ENCODE measurements around the gene LRRC45.
A peak's percentile ranks its signal among the peaks of the same experiment; 100 is the strongest.

Gene LRRC45

DNA sequence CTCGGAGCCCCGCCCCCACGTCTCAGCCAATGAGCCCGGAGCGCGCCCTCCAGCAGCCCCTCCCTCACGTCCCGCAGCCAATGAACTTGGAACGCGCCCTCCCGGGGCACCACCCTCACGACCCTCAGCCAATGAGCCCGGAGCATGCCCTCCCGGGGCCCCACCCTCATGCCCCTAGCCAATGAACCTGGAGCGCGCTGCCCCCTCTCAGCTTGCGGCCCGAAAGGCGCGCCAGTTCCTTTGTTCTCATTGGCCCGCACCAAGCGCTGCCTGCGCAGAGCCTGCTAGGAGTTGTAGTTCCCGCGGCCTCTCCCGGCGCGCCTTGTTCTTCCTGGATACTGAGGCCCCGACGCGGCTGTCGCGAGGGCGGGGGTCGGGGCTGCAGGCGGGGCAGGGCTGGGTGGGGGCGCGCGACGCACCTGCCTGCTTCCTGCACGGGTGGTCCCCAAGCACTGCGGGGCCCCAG lies at the start of gene LRRC45:
LRRC45 (plus strand) TSS at position 325 of the 466 bp plus-strand sequence. CDS start 339 bp downstream, outside the sequence.
- Mint-ChIP-seq H3K9me3 (no peaks in the 10 kb centered on the region), H3K4me3 (peak within 1 kb of the TSS; percentile 82 to 89 (median 89)), H3K36me3 (ENCODE audit: low read depth) (peaks cover 4% of the 10 kb centered on the region), H3K4me1 (peaks cover 15% of the 10 kb centered on the region), H3K27me3 (ENCODE audit: low read depth) (peaks cover 4% of the 10 kb centered on the region), H3K27ac (peak within 1 kb of the TSS in 1 of 3 experiments; percentile 49)
- TF ChIP-seq, protein P1, sequence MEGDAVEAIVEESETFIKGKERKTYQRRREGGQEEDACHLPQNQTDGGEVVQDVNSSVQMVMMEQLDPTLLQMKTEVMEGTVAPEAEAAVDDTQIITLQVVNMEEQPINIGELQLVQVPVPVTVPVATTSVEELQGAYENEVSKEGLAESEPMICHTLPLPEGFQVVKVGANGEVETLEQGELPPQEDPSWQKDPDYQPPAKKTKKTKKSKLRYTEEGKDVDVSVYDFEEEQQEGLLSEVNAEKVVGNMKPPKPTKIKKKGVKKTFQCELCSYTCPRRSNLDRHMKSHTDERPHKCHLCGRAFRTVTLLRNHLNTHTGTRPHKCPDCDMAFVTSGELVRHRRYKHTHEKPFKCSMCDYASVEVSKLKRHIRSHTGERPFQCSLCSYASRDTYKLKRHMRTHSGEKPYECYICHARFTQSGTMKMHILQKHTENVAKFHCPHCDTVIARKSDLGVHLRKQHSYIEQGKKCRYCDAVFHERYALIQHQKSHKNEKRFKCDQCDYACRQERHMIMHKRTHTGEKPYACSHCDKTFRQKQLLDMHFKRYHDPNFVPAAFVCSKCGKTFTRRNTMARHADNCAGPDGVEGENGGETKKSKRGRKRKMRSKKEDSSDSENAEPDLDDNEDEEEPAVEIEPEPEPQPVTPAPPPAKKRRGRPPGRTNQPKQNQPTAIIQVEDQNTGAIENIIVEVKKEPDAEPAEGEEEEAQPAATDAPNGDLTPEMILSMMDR (IDR thresholded peaks at IDR 0.05; ENCODE audit: unreplicated experiment in 3 of 3): no peak

DNA sequence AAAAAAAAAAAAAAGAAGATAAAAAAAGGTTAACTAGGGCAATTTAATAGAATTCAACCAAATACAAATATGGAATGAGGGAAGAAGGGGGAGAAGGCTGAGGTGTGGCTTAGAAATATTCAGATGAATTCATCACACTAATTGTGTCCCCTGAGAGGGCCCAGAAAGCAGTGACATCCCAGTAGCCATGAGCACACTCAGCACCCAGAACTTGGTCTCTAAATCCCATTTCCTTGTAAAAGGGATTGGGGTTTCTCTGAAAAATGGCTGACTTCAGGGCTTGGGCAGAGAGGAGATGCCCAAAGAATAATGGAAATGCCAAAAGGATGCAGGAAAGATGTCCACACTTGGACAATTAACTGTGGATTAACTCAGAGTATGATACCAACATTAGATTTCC lies 49.7 kb upstream of the LRRC45 start:
- Mint-ChIP-seq H3K9me3 (peaks cover 14% of the 10 kb centered on the region), H3K4me1 (peaks cover 5% of the 10 kb centered on the region), H3K27ac (no peak overlapping the region), H3K36me3 (ENCODE audit: low read depth) (peaks cover 4% of the 10 kb centered on the region), H3K27me3 (ENCODE audit: low read depth) (no peaks in the 10 kb centered on the region), H3K4me3 (no peak overlapping the region)
- TF ChIP-seq, protein P1 (IDR thresholded peaks at IDR 0.05; ENCODE audit: unreplicated experiment in 3 of 3): no peak

DNA sequence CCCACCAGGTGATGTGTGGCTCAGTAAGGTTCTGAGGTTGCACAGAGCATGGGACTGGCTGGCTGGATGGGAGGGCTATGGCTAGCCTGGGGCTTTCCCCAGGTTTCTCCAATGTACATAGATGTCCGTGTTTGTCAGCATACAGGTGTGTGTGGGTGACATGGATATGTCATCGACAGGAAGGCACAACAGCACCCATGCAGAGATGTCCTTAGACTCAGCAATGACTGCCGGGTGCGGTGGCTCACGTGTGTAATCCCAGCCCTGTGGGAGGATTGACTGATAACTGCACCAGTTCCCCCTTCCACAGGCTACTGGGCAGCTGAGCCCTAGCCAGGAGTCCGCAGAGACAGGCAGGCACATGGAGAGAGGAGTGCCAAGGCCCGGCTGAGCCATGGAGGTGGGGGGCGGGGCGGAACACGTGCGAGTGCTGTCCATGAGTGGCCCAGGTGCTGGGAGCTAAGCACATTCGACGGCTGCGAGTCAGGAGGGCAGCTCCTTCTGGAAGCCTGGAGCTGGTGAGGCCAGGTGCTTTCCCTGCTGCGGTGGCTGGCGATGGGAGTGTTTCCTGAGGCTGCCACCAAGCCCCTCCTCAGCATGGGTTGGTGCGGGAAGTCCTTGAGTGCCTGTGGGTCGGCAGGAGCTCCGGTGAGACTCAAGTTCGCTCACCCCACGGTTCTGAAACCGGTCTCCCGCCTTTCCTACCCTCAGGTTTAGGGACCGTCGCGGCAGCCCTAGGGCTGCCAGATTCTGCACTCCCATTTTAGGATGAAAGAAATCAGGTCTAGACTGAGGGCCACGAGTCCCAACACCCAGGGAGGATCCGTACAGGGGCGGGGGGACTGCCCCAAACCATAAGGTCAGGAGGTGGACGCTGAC lies 46.5 kb upstream of the LRRC45 start:
- peak overlapping the region; percentile 83 to 99 (median 88) for H3K27ac Mint-ChIP-seq
- H3K27me3 Mint-ChIP-seq (ENCODE audit: low read depth): no peaks in the 10 kb centered on the region
- TF ChIP-seq, protein P1 (IDR thresholded peaks at IDR 0.05; ENCODE audit: unreplicated experiment in 3 of 3): no peak
- H3K4me1 Mint-ChIP-seq: peaks cover 16% of the 10 kb centered on the region
- peak overlapping the region; percentile 96 to 97 (median 96) for H3K4me3 Mint-ChIP-seq
- H3K36me3 Mint-ChIP-seq (ENCODE audit: low read depth): peaks cover 13% of the 10 kb centered on the region
- H3K9me3 Mint-ChIP-seq: peaks cover 14% of the 10 kb centered on the region

DNA sequence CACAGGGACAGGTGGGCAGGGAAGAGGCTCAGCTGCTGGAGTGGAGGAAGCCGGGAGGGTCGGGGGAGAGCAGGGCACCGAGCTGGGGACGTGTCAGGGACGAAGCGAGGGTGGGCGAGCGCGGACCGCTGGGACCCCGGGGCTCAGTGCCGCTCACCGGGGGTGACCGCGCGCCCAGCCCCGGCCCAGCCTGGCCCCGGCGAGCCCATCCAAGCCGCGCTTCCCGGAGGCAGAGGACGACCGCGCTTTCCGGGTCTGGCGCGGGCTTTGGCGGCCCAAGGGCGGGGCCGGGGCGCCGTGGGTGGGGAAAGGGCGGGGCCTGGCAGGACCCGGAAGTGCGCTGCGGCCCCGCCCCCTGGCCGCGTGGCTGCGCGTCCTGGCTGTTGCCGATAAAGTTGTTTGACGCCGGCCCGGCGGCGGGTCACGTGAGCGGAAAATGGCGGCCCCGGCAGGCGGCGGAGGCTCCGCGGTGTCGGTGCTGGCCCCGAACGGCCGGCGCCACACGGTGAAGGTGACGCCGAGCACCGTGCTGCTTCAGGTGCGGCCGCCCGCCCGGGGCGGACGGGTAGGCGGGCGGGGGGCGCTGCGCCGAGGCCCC lies 45.8 kb upstream of the LRRC45 start, which contains the start of gene ASPSCR1:
ASPSCR1 (plus strand) TSS at position 419 of the 598 bp plus-strand sequence; CDS start at position 437, 18 bp downstream.
- Mint-ChIP-seq H3K27ac (peak within 1 kb of the TSS; percentile 83 to 99 (median 88)), H3K27me3 (ENCODE audit: low read depth) (no peaks in the 10 kb centered on the region), H3K9me3 (peaks cover 13% of the 10 kb centered on the region), H3K4me3 (peak within 1 kb of the TSS; percentile 96 to 97 (median 96)), H3K4me1 (peaks cover 16% of the 10 kb centered on the region), H3K36me3 (ENCODE audit: low read depth) (peaks cover 13% of the 10 kb centered on the region)
- TF ChIP-seq, protein P1 (IDR thresholded peaks at IDR 0.05; ENCODE audit: unreplicated experiment in 3 of 3): no peak

DNA sequence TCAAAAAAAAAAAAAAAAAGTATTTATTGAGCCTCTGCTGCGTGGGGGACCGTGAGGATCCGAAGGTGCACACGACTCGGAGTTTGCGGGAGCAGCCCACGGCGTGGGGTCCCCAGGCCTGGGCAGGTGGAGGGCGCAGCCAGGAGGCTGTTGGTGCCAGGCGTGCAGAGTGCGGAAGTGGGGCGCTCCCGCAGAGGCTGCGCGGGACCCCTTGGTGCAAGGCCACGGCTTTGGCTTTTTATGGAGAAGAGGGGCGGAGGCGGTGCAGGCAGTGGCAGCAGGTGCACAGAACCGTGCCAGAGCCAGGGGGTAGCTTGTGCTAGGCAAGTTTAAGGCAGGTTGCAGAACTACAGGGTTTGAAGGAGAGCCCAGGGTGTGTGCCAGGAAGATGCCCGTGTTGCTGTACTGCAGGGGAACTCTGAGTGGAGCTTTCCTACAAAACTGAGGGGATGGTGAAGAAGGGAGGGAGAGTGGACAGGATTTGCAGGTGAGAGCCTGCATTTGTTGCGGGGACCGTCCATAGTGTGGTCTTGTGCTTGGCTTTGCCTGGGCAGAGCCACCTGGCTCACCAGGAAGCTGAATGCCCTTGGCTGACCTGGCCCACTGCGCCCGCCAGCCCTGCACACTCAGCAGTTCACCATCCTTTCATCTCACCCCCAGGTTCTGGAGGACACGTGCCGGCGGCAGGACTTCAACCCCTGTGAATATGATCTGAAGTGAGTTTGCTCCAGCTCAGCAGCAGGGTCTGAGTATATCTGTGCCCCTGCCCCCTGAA lies 44.4 kb upstream of the LRRC45 start:
- peaks cover 16% of the 10 kb centered on the region for H3K4me1 Mint-ChIP-seq
- H3K27me3 Mint-ChIP-seq (ENCODE audit: low read depth): no peaks in the 10 kb centered on the region
- TF ChIP-seq, protein P1 (IDR thresholded peaks at IDR 0.05; ENCODE audit: unreplicated experiment in 3 of 3): no peak
- peaks cover 8% of the 10 kb centered on the region for H3K9me3 Mint-ChIP-seq
- peak overlapping the region; percentile 72 to 83 (median 73) for H3K27ac Mint-ChIP-seq
- H3K4me3 Mint-ChIP-seq: peak overlapping the region; percentile 83 to 87 (median 87)
- peaks cover 13% of the 10 kb centered on the region for H3K36me3 Mint-ChIP-seq (ENCODE audit: low read depth)
